Spinal cord (tissue), 10 donors: ENCODE measurements around the gene C5orf52. TPM values are rescaled to one million over a fixed set of nuclear protein-coding genes. Genes with fewer than 3 reads are reported as not detected.
"Not testable (repeated sequence)": the region's sequence is repeated elsewhere in the genome, so short reads cannot be mapped to it uniquely, and the experiment has no call there.

Experiments
- DNase-seq, 6 donors: peaks; one replicate each; pipeline versions ENCODE4 v3.0.0 to v3.0.0-alpha.2; 2013 to 2015; ENCODE audit warnings: low spot score in 6 of 6, low read depth in 4 of 6
- H3K27ac ChIP-seq: one replicate; pipeline ENCODE4 v1.5.1; 2013; ENCODE audit warnings: low read depth, low read length, control low read depth
- H3K27me3 ChIP-seq: one replicate; pipeline ENCODE4 v1.6.1; 2013; ENCODE audit warnings: low read length; ENCODE audit not compliant: control insufficient read depth, insufficient read depth
- H3K36me3 ChIP-seq: one replicate; pipeline ENCODE4 v1.6.1; 2013; ENCODE audit warnings: low read length; ENCODE audit not compliant: control insufficient read depth, insufficient read depth
- H3K4me1 ChIP-seq: one replicate; pipeline ENCODE4 v1.6.1; 2013; ENCODE audit warnings: low read length; ENCODE audit not compliant: control insufficient read depth, insufficient read depth
- H3K4me3 ChIP-seq: one replicate; pipeline ENCODE4 v1.5.1; 2013; ENCODE audit warnings: low read depth, low read length, control low read depth
- H3K9me3 ChIP-seq: one replicate; pipeline ENCODE4 v1.6.1; 2013; ENCODE audit warnings: low read length; ENCODE audit not compliant: control insufficient read depth, insufficient read depth
- WGBS: methylation state at CpG from one replicate; pipeline ENCODE4 v1.1.5; 2013; ENCODE audit warnings: missing lambda C conversion rate; ENCODE audit not compliant: insufficient coverage; 5-methylcytosine and 5-hydroxymethylcytosine counted together
- polyA plus RNA-seq, 2 donors: library from polyadenylated mRNA; unstranded; fragments of 120-200 nt; gene quantifications; one replicate each; pipeline ENCODE4 v1.2.1, GENCODE V29; 2013; ENCODE audit not compliant: insufficient read length in 2 of 2
- total RNA-seq, 2 donors: library from RNA; depleted of rRNA in 1 of 2; stranded (reverse); fragments of 120-200 nt in 1 of 2; fragments of >200 nt in 1 of 2; gene quantifications; one replicate each; pipeline versions ENCODE4 v1.2.3 to v1.2.4, GENCODE V29; 2013 to 2014
- donor health status: healthy.

The C5orf52 gene
- total and polyA plus RNA-seq, 4 donors: not detected

DNA sequence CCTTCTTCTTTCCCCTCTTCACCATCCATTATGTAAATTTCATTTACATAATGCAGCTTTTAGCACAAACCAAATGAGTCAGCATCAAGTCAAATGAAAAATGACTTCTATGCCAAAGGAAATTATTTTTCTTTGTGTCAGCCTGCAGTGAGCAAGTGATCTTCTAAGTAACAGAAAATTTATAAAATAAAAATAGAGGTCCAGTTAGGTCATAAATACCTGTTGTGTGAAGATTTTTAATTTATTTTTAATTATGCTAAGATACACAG is 43.2 kb downstream of the C5orf52 start:
- no peaks in the 10 kb centered on the region for H3K36me3 ChIP-seq
- peaks cover 6% of the 10 kb centered on the region for H3K4me1 ChIP-seq
- peak in 1 of 6 donors; percentile 16 for DNase-seq
- no peaks in the 10 kb centered on the region for H3K9me3 ChIP-seq
- no peak overlapping the region for H3K27ac ChIP-seq
- H3K4me3 ChIP-seq: no peak overlapping the region
- H3K27me3 ChIP-seq: no peaks in the 10 kb centered on the region

GRCh38 chr5:157718519-157718918 is 47.2 kb downstream of the C5orf52 start:
- no peaks in the 10 kb centered on the region for H3K36me3 ChIP-seq
- no peaks in the 10 kb centered on the region for H3K9me3 ChIP-seq
- peak; percentile 26 to 94 (median 58) for DNase-seq
- no peak overlapping the region for H3K4me3 ChIP-seq
- H3K4me1 ChIP-seq: peaks cover 6% of the 10 kb centered on the region
- no peaks in the 10 kb centered on the region for H3K27me3 ChIP-seq
- H3K27ac ChIP-seq: no peak overlapping the region
- 2% methylated on average over 3 of the region's 4 CpGs for WGBS

- DNase-seq: no peak
- Histone ChIP-seq H3K27ac (no peak overlapping the region), H3K9me3 (no peaks in the 10 kb centered on the region), H3K4me3 (no peak overlapping the region), H3K27me3 (no peaks in the 10 kb centered on the region), H3K4me1 (peaks cover 6% of the 10 kb centered on the region), H3K36me3 (no peaks in the 10 kb centered on the region)
- 77% methylated on average over 1 of the region's 2 CpGs for WGBS
Observed at GRCh38 chr5:157719245-157719644, 47.9 kb downstream of the C5orf52 start.

DNA sequence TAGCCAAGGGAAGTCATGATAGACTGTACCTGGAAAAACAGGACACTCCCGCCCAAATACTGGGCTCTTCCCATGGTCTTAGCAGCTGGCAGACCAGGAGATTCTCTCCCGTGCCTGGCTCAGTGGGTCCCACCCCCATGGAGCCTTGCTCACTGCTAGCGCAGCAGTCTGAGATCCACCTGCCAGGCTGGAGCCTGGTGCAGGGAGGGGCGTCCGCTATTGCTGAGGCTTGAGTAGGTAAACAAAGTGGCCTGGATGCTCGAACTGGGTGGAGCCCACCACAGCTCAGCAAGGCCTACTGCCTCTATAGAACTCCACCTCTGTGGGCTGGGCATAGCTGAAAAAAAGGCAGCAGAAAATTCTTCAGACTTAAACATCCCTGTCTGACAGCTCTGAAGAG is 49.8 kb downstream of the C5orf52 start:
- 92% methylated on average over 5 of the region's 6 CpGs for WGBS
- H3K9me3 ChIP-seq: no peaks in the 10 kb centered on the region
- no peak overlapping the region for H3K4me3 ChIP-seq
- DNase-seq: no peak
- H3K4me1 ChIP-seq: peaks cover 6% of the 10 kb centered on the region
- H3K36me3 ChIP-seq: no peaks in the 10 kb centered on the region
- no peak overlapping the region for H3K27ac ChIP-seq
- no peaks in the 10 kb centered on the region for H3K27me3 ChIP-seq

- not testable (repeated sequence) for H3K4me3 ChIP-seq, H3K36me3 ChIP-seq, H3K9me3 ChIP-seq, H3K27ac ChIP-seq, DNase-seq, H3K27me3 ChIP-seq, H3K4me1 ChIP-seq
- no CpG with 5 or more reads among the region's 2 CpGs for WGBS
Observed at GRCh38 chr5:157722895-157723294, 51.6 kb downstream of the C5orf52 start.

DNA sequence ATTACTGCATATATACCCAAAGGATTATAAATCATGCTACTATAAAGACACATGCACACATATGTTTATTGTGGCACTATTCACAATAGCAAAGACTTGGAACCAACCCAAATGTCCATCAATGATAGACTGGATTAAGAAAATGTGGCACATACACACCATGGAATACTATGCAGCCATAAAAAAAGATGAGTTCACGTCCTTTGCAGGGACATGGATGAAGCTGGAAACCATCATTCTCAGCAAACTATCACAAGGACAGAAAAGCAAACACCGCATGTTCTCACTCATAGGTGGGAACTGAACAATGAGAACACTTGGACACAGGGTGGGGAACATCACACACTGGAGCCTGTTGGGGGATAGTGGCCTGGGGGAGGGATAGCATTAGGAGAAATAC is 55.3 kb downstream of the C5orf52 start:
- no CpG with 5 or more reads among the region's 2 CpGs for WGBS

DNA sequence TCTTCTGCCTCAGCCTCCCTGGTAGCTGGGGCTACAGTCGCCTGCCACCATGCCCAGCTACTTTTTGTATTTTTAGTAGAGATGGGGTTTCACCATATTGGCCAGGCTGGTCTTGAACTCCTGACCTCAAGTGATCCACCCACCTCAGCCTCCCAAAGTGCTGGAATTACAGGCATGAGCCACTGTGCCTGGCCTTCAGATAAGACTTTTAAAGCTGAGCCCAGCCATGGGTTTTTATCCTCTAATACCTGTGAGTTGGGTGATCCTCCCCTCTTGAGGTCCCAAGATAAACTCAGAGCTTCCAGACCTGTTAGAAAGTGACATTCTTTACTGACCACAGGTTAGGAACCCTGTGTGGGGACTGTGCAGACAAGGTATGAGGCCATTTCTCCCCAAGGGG is 56.5 kb downstream of the C5orf52 start:
- H3K4me3 ChIP-seq, H3K27ac ChIP-seq, DNase-seq, H3K4me1 ChIP-seq, H3K9me3 ChIP-seq, H3K36me3 ChIP-seq, H3K27me3 ChIP-seq: not testable (repeated sequence)
- WGBS: no CpG with 5 or more reads among the region's 1 CpG

More for the DNA sequence above, 55.3 kb downstream of the C5orf52 start:
- not testable (repeated sequence) for DNase-seq, H3K4me3 ChIP-seq, H3K36me3 ChIP-seq, H3K27me3 ChIP-seq, H3K4me1 ChIP-seq, H3K9me3 ChIP-seq, H3K27ac ChIP-seq

Other genes with a start within 250 kb of the C5orf52 start
- gene NIPAL4, start 211.3 kb upstream of the C5orf52 start, total RNA-seq: 1 to 10 TPM; 1.1 to 1.3 TPM
- gene NIPAL4, start 211.3 kb upstream of the C5orf52 start, polyA plus RNA-seq: 1 to 10 TPM; 3.9 to 4.8 TPM
- 10 to 100 TPM; 11.7 to 16.2 TPM for gene ADAM19, start 95.8 kb upstream of the C5orf52 start, total RNA-seq
- gene ADAM19, start 95.8 kb upstream of the C5orf52 start, polyA plus RNA-seq: 10 to 100 TPM; 15.8 TPM
- gene SOX30, start 19.1 kb upstream of the C5orf52 start, total RNA-seq: under 1 TPM in 1 of 2 donors, not detected in 1; 0.22 TPM
- gene SOX30, start 19.1 kb upstream of the C5orf52 start, polyA plus RNA-seq: under 1 TPM; 0.43 to 0.51 TPM
- gene THG1L, start 59.9 kb downstream of the C5orf52 start, total RNA-seq: 10 to 100 TPM; 10.6 to 18.0 TPM
- 10 to 100 TPM; 11.3 to 13.9 TPM for gene THG1L, start 59.9 kb downstream of the C5orf52 start, polyA plus RNA-seq
- gene LSM11, start 72.2 kb downstream of the C5orf52 start, total RNA-seq: 10 to 100 TPM; 18.7 to 59.8 TPM
- gene LSM11, start 72.2 kb downstream of the C5orf52 start, polyA plus RNA-seq: 10 to 100 TPM; 56.8 to 66.3 TPM
- 10 to 100 TPM; 46.2 to 80.4 TPM for gene CLINT1, start 187.6 kb downstream of the C5orf52 start, total RNA-seq
- 10 to 100 TPM; 52.6 to 55.4 TPM for gene CLINT1, start 187.6 kb downstream of the C5orf52 start, polyA plus RNA-seq